ENCODE data around the gene ZIC5.

ZIC5 gene

DNA sequence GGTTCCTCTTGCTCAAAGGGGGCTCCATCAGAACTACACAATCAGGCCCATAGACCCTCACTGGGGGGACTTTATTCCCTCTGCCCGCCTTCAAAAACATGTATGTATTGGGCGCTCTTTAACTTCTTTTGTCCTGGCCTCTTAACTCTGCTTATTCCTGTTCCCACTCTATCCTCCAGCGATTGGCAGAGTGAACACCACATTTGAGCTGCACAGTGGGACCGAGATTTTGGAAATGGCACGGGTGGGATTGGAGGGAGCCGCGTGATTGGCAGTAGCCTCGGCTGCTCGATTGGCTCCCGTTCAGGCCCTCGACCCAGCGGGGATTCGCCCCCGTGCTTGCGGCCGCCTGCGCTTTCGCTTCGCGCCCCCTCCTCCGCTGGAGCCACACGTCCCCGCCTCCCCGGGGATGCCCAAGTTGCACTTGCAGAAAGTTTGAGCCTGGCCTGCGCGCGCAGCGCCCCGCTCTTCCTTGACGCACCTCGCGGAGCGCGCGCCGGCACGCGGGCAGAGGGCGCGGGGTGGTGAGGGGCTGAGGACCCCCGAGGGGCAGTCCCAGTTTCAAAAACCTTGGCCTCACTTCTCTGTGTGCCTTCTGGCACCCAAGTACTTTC is at the start of gene ZIC5:
Gene ZIC5, minus strand, starts transcription at position 192 of the 614 bp plus-strand sequence. Its CDS starts 164 bp downstream, at position 28.
- Histone ChIP-seq H3K27me3 (ENCODE audit: insufficient read depth, low read length) (no peaks in the 10 kb centered on the region), H3K4me3 (ENCODE audit: low read length) (peak within 1 kb of the TSS; percentile 62), H3K36me3 (ENCODE audit: insufficient read depth, low read length) (peaks cover 11% of the 10 kb centered on the region), H3K9me3 (ENCODE audit: low read length) (no peaks in the 10 kb centered on the region), H2AFZ (ENCODE audit: low read depth, low read length) (peak within 1 kb of the TSS; percentile 12), H3K4me1 (ENCODE audit: insufficient read depth, low read length) (peaks cover 38% of the 10 kb centered on the region)

DNA sequence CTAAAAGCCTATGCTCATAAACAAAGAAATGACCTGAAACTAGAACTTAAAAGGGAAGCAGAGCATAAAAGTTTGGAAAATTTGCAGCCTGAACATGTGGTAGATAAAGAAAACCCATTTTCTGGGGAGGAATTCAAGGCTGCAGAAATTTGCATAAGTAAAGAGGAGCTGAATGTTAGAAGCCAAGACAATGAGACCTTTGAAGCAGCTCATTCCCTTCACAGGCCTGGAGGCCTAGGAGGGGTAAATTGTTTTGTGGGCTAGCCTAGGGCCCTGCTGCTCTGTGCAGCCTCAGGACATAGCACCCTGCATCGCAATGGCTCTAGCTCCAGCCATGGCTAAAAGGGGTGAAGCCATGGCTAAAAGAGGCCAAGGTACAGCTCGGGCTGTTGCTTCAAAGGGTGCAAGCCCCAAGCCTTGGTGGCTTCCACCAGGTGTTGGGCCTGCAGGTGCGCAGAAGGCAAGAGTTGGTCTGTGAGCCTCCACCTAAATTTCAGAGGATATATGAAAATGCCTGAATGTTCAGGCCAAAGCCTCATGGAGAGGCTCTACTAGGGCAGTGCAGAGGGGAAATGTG is 48.3 kb upstream of the ZIC5 start:
- Histone ChIP-seq H3K4me1 (ENCODE audit: insufficient read depth, low read length) (no peaks in the 10 kb centered on the region), H3K27me3 (ENCODE audit: insufficient read depth, low read length) (no peaks in the 10 kb centered on the region), H3K9me3 (ENCODE audit: low read length) (no peaks in the 10 kb centered on the region), H3K4me3 (ENCODE audit: low read length) (no peak overlapping the region), H2AFZ (ENCODE audit: low read depth, low read length) (no peak overlapping the region), H3K36me3 (ENCODE audit: insufficient read depth, low read length) (no peaks in the 10 kb centered on the region)

DNA sequence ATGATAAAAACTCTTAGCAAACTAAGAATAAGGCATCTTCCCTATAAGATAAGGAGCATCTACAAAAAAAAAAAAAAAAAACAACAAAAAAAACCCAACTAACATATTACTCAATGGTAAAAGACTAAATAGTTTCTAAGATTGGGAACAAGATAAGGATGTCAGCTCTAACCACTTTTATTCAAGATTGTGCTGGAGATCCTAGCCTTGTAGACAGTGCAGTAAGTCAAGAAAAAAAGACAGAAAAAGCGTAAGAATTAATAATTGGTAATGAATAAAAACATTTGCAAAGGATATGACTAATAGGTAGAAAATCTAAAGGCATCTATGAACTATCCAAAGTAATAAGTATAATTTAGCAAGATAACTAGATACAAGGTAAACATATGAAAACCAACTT is 43.1 kb upstream of the ZIC5 start:
- no peak overlapping the region for H2AFZ ChIP-seq (ENCODE audit: low read depth, low read length)
- H3K4me3 ChIP-seq (ENCODE audit: low read length): no peak overlapping the region
- no peaks in the 10 kb centered on the region for H3K36me3 ChIP-seq (ENCODE audit: insufficient read depth, low read length)
- no peaks in the 10 kb centered on the region for H3K9me3 ChIP-seq (ENCODE audit: low read length)
- H3K27me3 ChIP-seq (ENCODE audit: insufficient read depth, low read length): no peaks in the 10 kb centered on the region
- no peaks in the 10 kb centered on the region for H3K4me1 ChIP-seq (ENCODE audit: insufficient read depth, low read length)

DNA sequence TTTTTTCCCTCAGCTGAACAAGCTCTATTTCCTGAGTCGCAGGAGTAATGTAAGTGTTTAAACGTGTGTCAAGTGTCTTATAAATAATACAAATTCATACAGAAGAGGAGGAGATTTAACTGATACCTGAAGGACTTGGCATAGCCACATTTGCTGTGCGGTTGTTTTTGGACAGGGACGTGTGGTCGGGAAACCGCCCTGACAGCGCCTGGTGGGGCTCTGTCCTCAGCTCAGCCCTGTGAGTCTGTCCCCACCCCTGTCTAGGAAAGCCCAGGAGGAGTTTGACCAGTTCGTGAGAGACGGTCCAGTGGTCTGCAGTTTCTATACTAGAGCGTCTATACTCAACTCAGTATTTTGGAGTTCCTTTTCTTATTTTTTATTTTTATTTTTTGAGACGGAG is 26.7 kb upstream of the ZIC5 start:
- Histone ChIP-seq H3K4me3 (ENCODE audit: low read length) (no peak overlapping the region), H3K27me3 (ENCODE audit: insufficient read depth, low read length) (peaks cover 5% of the 10 kb centered on the region), H3K4me1 (ENCODE audit: insufficient read depth, low read length) (peaks cover 19% of the 10 kb centered on the region), H3K9me3 (ENCODE audit: low read length) (peaks cover 1% of the 10 kb centered on the region), H3K36me3 (ENCODE audit: insufficient read depth, low read length) (no peaks in the 10 kb centered on the region), H2AFZ (ENCODE audit: low read depth, low read length) (no peak overlapping the region)

DNA sequence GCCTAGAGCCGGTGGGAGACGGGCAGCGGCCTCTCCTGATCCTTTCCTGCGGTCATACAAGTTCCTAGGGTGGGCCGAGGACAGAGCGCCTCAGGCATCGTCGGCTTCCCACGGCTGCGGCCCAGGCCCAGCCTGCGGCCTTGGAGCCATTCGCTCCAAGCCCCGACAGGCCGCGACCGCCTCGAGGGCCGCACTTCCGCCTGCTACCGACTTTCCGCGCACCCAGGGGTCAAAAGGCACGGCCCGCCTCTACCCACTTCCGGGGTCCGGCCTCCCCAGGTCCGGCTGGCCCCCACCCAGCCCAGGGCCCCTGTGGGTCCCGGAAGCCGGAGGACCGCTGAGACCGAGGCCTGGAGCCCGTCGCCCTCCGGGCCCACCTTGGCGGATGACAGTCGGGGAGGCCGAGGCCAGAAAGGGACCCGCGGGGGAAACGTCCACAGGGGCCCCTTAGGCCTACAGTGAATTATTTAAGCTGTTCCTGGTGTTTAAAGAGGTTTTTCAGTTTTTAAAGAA is 26.2 kb upstream of the ZIC5 start:
- Histone ChIP-seq H3K36me3 (ENCODE audit: insufficient read depth, low read length) (no peaks in the 10 kb centered on the region), H3K9me3 (ENCODE audit: low read length) (peaks cover 1% of the 10 kb centered on the region), H3K27me3 (ENCODE audit: insufficient read depth, low read length) (peaks cover 5% of the 10 kb centered on the region), H2AFZ (ENCODE audit: low read depth, low read length) (no peak overlapping the region), H3K4me3 (ENCODE audit: low read length) (no peak overlapping the region), H3K4me1 (ENCODE audit: insufficient read depth, low read length) (peaks cover 24% of the 10 kb centered on the region)

DNA sequence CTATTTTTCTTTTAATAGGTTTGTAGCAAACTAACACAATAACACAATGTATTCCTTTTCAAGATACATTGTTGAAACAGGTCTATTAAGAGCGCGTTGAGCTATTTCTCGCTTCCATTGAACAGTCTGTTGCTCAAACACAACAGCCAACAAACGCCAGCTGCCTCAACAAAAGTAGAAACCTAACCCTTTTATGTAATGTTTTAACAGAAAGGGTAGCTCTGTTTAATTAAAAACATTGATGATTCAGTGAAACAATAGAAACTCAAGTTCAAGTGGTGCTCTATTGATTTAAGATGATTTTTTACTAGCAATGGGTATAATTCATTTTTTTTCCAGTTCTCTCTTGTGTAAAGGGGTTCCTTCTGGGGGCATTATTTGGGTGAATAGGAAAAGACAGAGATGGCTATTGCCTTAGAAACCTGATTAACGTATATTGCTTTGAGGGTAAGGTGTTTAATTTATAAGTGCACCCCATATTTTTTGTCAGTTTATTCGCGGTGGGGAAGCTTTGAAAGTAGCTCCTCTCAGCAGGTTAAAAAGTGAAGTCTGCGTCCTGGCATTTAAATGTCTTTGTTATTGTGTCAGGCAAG is 24.9 kb upstream of the ZIC5 start:
- Histone ChIP-seq H3K36me3 (ENCODE audit: insufficient read depth, low read length) (no peaks in the 10 kb centered on the region), H2AFZ (ENCODE audit: low read depth, low read length) (no peak overlapping the region), H3K27me3 (ENCODE audit: insufficient read depth, low read length) (peaks cover 5% of the 10 kb centered on the region), H3K4me1 (ENCODE audit: insufficient read depth, low read length) (peaks cover 37% of the 10 kb centered on the region), H3K9me3 (ENCODE audit: low read length) (peaks cover 1% of the 10 kb centered on the region), H3K4me3 (ENCODE audit: low read length) (no peak overlapping the region)

DNA sequence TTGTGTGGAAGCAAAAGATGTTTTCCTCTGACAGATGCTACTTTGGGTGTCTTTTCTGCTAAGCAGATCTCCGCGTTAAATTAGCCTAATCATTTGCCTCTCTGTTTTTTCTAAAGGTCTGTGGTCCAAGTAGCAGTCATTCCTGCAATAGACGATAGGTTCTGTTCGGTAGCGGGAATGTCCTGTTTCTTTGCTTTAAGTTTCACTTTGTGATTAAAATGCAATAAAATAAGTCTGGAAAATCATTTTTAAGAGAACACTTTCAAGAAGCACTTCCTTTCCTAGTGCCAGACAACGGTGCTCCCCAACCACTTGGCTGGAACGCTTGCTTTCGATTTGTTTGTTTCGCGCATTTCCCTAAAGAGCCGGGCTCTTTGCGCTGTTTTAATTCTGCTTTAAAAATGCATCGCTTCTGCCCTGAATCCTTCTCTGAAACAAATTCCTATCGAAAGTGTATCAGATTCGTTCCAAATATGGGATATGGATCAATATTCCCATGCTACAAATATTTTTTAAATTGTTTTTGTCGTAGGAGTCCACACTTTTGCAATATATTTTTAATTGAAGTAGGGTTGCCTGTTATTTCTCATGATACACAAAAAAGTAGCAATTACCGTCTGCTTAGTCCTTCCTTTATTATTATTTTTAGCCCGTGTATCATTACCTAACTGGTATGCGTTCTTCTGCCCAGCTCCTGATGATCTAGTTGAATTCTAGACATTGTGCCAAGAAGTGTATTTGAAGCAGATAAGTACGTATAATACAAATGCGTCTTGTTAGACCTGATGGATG is 24.2 kb upstream of the ZIC5 start:
- Histone ChIP-seq H3K36me3 (ENCODE audit: insufficient read depth, low read length) (no peaks in the 10 kb centered on the region), H3K4me3 (ENCODE audit: low read length) (peak overlapping the region; percentile 33), H3K4me1 (ENCODE audit: insufficient read depth, low read length) (peaks cover 40% of the 10 kb centered on the region), H3K27me3 (ENCODE audit: insufficient read depth, low read length) (peaks cover 5% of the 10 kb centered on the region), H3K9me3 (ENCODE audit: low read length) (peaks cover 1% of the 10 kb centered on the region), H2AFZ (ENCODE audit: low read depth, low read length) (peak overlapping the region; percentile 41)

DNA sequence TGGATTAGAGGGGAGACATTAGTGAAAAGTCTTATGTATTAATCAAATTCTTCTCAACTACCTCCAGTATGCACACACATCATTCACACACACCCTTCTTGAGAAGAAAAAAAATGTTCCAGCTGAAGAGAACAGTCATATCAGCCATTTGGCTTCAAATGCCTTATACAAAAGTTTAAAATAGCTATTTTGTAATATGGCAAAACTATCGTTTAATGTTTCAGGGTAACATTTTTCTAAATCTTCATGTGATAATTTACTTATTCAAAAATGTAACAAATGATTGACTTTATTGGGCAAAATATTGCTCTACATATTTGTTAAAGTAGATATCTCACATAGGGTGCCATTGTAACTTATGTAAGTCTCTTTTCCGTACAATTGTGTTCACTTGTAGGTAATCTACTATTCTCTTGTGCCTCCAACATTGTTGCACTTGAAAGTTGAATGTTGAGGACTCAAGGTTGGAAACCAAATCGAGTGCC is 23.6 kb upstream of the ZIC5 start:
- peak overlapping the region; percentile 33 for H3K4me3 ChIP-seq (ENCODE audit: low read length)
- H3K36me3 ChIP-seq (ENCODE audit: insufficient read depth, low read length): no peaks in the 10 kb centered on the region
- peaks cover 40% of the 10 kb centered on the region for H3K4me1 ChIP-seq (ENCODE audit: insufficient read depth, low read length)
- peak overlapping the region; percentile 41 for H2AFZ ChIP-seq (ENCODE audit: low read depth, low read length)
- peaks cover 5% of the 10 kb centered on the region for H3K27me3 ChIP-seq (ENCODE audit: insufficient read depth, low read length)
- H3K9me3 ChIP-seq (ENCODE audit: low read length): peaks cover 1% of the 10 kb centered on the region

DNA sequence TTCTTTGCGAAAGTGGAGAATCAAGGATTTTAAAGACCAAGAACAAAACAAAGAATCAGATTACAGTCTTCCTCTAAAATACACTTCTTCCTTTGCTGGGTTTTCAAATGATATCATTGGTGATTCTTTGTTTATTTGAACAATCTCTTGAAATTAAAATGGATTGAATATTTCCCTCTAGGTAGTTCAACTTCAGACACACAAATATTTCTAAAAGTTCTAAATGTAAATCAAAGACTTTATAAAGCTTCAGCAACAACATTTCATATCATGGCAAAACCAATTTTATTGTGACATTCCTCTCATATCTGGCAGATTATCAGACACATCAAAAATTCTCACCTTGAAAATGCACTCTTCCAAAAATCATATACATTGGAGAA is 23.1 kb upstream of the ZIC5 start:
- peaks cover 1% of the 10 kb centered on the region for H3K9me3 ChIP-seq (ENCODE audit: low read length)
- H3K27me3 ChIP-seq (ENCODE audit: insufficient read depth, low read length): peaks cover 5% of the 10 kb centered on the region
- peaks cover 40% of the 10 kb centered on the region for H3K4me1 ChIP-seq (ENCODE audit: insufficient read depth, low read length)
- H2AFZ ChIP-seq (ENCODE audit: low read depth, low read length): no peak overlapping the region
- no peak overlapping the region for H3K4me3 ChIP-seq (ENCODE audit: low read length)
- peaks cover 3% of the 10 kb centered on the region for H3K36me3 ChIP-seq (ENCODE audit: insufficient read depth, low read length)

DNA sequence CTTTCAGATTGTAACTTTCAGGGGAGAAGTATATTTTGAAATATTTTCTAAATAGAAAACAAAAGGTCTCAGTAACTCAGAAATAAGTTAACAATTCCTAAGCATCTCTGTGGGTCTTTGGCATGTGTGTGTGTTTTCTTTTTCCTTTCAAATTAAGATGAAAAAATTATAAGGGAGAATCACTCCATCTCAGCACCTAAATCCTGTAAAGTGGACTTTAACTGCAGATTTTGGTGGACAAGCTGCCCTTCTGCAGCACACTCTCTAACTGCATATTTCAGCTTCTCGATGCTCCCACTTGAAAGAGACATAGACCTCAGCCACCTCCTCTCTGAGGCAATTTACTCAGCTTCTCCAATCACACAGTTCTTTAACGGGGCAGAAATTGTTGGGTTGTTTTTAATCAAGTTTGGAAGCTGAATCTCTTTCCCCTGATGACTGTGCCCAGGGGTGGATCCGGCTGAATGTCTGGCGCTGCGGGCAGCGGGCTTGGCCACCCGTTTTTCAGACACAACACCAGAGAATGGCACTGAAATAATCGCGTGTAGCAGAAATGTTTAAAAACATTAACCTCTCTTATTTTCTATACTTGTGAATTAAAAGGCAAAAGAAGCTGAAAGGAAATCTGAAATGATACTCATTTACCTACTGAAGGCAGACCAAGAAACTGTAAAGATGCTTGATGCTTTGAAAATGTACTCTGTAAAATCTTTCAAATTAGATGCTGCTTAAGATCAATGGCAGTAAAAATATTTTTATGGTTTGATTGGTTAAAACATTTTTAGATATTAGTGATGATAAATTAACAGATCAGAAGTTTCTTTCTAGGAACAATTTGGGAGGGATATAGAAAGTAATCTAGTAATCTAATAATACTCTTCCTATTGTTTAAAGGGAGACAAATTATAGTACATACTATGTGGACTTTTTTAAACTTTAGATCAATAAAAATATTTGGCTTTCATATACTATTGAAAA is 22.4 kb upstream of the ZIC5 start:
- Histone ChIP-seq H3K36me3 (ENCODE audit: insufficient read depth, low read length) (peaks cover 3% of the 10 kb centered on the region), H3K4me3 (ENCODE audit: low read length) (no peak overlapping the region), H3K27me3 (ENCODE audit: insufficient read depth, low read length) (peaks cover 5% of the 10 kb centered on the region), H3K4me1 (ENCODE audit: insufficient read depth, low read length) (peaks cover 40% of the 10 kb centered on the region), H2AFZ (ENCODE audit: low read depth, low read length) (no peak overlapping the region), H3K9me3 (ENCODE audit: low read length) (peaks cover 1% of the 10 kb centered on the region)

DNA sequence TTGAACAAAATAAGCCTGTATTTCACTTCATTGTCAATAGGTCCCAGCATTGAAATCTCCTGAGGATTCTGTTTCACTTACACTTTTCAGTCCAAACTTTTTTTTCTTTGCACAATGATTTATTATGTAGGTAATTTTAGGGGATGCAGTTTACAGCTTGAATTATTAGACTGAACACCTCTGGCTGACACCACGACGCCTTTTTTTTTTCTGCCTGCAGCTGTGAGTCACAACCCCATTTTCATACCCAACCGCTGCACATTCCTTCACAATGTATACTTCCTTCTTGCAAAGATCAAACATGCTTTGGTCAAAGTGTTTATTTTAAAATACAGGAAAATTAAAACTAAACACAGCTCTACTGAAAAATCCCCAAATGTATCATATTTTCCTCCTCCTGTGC is 21.4 kb upstream of the ZIC5 start:
- Histone ChIP-seq H2AFZ (ENCODE audit: low read depth, low read length) (no peak overlapping the region), H3K27me3 (ENCODE audit: insufficient read depth, low read length) (peaks cover 5% of the 10 kb centered on the region), H3K4me3 (ENCODE audit: low read length) (no peak overlapping the region), H3K9me3 (ENCODE audit: low read length) (peaks cover 1% of the 10 kb centered on the region), H3K36me3 (ENCODE audit: insufficient read depth, low read length) (peaks cover 3% of the 10 kb centered on the region), H3K4me1 (ENCODE audit: insufficient read depth, low read length) (peaks cover 48% of the 10 kb centered on the region)
